SW480 (cell line): Measurements from ENCODE around the gene PDE4D.

ENCODE experiments used
- DNase-seq: peaks from one replicate; pipeline ENCODE4 v3.0.0-alpha.2; 2016; ENCODE audit warnings: low spot score

Gene PDE4D

DNA sequence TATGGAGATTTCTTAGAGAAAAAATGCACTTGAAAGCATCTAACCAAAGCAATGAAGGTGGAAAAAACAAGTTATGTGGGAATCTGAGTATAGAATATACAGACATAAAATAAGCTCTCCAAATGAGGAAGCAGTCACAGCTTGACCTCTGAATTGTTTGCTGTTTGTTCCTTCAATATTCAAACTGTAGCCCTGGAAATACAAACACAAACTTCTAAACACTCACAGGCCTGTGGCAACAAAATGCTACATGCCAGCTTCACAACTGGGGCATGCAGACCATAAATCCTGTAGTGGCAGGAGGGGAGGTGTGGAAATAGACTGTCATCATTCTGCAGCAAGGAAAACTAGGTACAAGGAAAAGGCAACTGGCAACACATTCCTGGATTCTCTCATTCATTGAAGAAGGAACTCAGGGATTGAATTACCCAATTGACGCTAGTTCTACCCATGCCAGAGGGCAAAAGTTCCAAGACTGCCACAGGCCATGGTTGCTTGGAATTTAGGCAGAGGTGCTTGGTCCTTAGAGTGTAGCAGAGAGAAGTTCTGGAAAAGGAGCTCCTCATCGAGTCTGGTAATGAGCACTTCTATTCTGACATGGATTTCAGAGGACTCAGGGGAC is 349.6 kb downstream of the PDE4D start:
- no peak for DNase-seq

- no peak for DNase-seq
Measured at GRCh38 chr5:59542851-59543820, 350.4 kb downstream of the PDE4D start.

GRCh38 chr5:59542306-59542705 is 351.2 kb downstream of the PDE4D start:
- DNase-seq = no peak

DNA sequence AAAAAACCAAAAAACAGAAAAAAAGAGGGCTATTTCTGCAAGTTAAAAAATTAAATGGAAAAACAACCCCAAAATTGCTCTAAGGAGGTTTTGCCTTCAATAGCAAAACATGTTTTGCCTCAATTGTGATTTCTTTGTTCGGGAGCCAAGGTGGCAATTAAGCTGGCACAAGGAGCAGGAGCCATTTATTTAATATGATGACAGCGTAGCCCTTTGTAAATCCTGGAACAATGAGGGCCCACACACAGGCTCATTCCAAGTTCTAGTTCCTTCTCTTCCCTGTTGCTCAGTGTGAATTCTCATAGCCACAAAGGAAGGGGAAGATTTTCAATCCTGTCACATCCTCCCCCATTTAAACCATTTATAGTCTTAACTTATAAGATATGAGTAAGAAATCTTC is 353.2 kb downstream of the PDE4D start:
- no peak for DNase-seq

- DNase-seq = no peak
Measured at GRCh38 chr5:59538750-59539121, 354.8 kb downstream of the PDE4D start.

- DNase-seq = no peak
Measured at GRCh38 chr5:59537961-59538749, 355.4 kb downstream of the PDE4D start.

DNA sequence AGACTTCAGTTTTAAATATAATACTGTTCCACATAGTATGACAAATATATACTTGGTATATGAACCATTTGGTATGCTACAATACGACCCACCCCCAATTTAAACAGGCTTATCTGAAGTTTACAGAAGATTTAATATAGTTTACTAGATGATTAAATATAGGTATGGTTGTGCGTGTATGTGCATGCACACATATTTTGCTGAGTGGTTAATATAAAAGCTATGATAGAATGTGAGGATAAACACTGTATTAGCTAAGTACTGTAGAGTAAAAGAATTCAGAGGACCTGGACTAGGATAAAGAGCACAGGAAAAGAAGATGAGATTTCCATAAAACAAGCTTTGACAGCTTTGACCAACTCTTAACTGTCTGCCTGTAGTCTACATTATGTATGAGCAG is 356.7 kb downstream of the PDE4D start:
- DNase-seq = no peak

GRCh38 chr5:59535561-59535960 is 358.0 kb downstream of the PDE4D start:
- no peak for DNase-seq

DNA sequence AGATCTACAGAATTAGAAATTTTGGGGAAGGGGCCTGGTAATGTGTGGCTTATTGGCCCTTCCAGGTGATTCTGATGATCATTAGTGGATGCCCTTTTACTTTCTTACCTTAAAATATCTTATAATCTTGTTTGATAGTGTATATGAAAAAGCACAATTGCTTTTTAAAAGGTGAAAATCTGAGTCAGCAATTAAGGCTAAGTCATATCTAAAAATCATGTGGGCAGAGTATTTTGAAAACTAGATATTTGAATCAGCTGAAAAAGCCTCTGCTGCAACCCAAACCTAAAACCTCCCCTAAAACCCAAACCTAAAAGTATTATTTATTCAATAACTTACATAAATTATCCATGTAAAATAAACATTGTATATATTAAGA is 359.8 kb downstream of the PDE4D start:
- no peak for DNase-seq

- no peak for DNase-seq
Measured at GRCh38 chr5:59532979-59533729, 360.4 kb downstream of the PDE4D start.

- DNase-seq = no peak
Measured at GRCh38 chr5:59529239-59529638, 364.3 kb downstream of the PDE4D start.

DNA sequence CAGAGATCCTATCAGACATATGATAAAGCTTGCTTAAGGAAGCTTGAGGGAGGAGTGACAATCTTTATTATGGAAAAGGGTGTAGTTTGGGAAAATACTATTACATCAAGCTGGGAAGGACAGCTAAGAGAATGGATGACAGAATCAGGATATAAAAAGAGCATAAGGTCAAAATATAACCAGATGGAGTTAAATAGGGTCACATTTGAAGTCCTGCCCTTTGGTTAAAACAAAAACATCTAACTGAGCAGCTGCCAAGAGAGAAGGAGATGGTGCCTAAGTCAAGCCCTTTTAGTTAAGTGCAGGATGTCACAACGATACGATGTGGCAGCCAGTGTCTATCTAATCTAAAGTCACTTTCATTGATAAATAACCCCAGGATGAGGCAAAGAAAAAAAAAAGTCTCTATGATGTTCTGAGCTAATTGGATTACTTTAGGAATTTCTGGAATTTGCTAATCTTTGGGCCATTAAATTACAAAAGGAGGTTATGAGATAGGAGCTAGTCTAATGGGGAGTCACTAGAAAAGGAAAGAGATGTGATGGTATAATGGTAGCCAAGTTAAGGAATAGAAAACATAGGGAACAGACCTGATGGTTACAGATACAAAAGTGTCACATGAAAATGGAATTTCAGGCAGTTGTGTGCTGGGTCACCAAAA is 365.2 kb downstream of the PDE4D start:
- DNase-seq = no peak

DNA sequence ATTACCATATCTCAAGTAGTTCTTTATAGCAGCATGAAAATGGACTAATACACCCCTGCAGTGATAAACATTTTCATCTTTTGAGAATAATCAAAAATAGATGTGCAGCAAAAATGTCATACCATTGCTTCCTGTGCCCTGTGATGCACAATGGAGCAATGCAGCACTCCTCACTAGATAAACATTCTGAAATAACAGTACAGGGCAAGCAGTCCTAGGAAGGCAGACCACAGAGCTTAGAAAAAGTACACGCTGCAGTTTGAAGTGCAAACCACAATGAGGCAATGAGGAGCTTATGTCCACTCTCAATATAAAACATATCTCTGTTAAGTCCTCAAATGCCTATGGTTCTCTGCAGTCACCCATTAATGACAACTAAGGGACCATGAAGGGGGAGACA is 367.6 kb downstream of the PDE4D start:
- no peak for DNase-seq

DNA sequence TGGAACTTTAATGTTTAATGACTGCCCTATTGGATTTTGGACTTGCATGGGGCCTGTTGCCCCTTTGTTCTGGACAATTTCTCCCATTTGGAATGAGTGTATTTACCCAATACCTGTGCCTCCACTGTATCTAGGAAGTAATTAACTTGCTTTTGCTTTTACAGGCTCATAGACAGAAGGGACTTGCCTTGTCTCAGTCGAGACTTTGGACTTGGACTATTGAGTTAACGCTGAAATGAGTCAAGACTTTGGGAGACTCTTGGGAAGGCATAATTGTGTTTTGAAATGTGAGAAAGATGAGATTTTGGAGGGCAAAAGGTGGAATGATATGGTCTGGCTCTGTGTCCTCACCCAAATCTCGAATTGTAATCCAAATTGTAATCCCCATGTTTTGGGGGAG is 368.2 kb downstream of the PDE4D start:
- DNase-seq = no peak

DNA sequence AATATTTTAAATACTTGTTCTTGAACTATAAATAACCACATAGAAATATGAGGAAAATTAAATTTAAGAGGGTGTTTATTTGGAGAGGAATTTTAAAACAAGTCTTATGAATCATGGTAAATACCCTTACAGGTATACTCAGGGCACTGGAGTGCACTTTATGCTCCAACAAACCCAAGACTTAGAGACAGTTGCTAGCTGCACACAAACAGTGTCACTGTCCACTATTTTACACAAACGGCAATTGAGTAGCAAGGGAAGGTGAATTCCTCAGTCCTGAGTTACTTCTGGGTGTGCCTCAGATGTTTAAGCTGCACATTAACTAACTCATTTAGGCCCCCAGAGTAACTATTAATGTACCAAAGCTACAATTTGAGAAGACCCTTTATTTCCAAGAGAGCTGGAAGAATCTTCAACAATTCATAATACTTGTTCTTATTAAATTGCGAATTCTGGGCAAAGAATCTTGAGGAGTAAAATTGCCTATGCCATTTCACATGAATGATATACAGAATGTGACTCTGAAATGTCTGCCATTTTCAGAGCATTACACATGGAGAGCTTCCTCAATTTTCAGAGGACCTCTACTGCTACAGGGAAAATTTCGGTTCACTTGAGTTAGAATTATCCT is 371.2 kb downstream of the PDE4D start:
- no peak for DNase-seq

DNA sequence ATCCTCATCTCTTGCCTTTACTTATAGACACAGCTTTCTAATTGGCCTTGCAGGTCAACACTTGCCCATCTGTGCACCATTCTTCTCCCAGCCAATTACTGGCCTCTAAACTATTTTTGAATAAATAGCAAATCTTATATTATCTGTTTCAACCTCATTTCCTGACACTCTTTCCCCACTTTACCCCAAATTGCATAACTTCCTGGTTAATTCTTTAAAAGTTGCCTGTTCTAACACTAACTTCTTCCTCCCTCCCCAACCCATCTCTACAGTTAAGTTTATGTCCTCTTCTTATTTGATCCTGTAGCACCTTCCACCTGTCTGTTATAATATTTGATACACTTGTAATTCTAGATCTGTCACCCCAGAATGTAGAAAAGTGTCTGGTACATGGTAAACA is 372.1 kb downstream of the PDE4D start:
- no peak for DNase-seq

DNA sequence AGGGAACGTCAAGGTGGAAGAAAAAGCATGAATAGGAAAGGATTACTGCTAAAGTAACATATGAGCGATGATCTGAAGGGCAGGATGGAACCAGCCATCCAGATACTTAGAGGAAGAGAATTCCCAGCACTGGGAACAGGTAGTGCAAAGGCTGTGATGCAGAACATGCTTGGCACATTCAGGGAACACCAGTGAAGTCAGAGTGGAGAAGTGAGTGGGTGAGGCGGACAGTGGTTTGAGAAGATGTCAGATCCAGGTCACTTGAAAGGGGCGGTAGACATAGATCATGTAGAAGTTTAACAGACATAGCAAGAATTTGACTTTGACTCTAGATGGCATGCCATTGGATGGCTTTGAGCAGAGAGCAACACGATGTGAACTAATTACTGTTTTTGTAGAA is 374.2 kb downstream of the PDE4D start:
- DNase-seq = no peak

DNA sequence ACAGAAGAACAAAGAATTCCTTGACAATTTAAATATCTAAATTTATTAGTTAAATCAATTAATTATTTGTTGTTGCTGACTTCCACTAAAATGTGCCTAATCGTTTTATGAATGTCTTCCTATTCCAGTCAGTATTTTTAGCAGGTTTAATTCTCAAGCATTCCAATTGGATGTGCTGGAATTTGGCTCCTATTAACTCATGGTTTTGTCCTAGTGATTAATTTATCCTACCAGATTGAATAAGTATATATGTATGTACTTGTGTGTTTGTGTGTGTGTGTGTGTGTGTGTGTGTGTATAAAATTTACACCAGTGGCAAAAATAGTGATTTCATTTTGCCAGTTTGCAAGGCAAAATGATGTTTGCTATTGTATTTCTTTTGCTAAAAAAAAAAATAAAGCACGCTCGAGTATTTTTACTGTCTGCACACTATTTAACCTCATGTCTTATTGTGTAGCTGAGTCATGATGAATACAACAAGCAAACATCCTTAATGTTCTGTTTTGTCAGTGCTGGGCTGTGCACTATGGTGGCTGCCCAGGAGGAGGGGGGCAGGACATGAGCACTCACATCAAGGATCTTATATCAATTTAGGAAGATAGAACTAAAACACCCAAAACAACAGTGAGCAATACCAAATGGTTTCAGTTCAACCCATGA is 375.5 kb downstream of the PDE4D start:
- DNase-seq = no peak

DNA sequence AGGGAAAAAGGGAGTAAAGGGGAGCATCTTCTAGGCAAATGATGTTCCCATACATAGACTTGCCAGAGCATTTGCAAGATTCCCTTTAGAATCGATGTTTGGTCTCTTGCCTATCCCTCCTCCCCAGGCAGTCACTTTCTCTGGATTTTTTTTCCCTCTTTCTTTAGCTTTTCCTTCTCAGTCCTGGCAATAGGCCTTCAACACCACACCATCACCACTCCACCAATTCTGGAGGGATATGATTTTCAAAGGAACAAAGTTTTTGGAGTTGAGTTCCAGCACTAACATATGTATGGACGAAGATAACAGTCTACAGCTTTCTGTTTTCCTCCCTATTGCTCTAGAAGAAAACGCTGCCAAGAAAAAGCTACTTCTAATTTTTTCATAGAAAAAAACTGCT is 377.4 kb downstream of the PDE4D start:
- no peak for DNase-seq

GRCh38 chr5:59506285-59506877 is 387.1 kb downstream of the PDE4D start:
- peak; percentile 32 for DNase-seq
